Sigmoid colon (tissue), 7 donors: Measurements from ENCODE around the gene POU2AF1. TPM values are rescaled to one million over a fixed set of nuclear protein-coding genes. Genes with fewer than 3 reads are reported as not detected.

Source experiments
- DNase-seq: peaks from one replicate; pipeline ENCODE4 v3.0.0-alpha.2; 2019
- H3K27ac ChIP-seq, 4 donors: fragments of 200-600 bp; sonication (generic); one replicate each; pipeline ENCODE4 v1.5.1; 2016 to 2019; ENCODE audit warnings: mild to moderate bottlenecking in 1 of 4
- H3K27me3 ChIP-seq, 3 donors: fragments of 200-600 bp; sonication (generic); one replicate each; pipeline ENCODE4 v1.5.1; 2019; ENCODE audit warnings: mild to moderate bottlenecking in 1 of 3
- H3K36me3 ChIP-seq, 4 donors: fragments of 200-600 bp; sonication (generic); one replicate each; pipeline ENCODE4 v1.5.1; 2016 to 2019
- H3K4me1 ChIP-seq, 4 donors: fragments of 200-600 bp; sonication (generic); one replicate each; pipeline ENCODE4 v1.5.1; 2017 to 2019
- H3K4me3 ChIP-seq, 4 donors: fragments of 200-600 bp; sonication (generic); one replicate each; pipeline ENCODE4 v1.5.1; 2017 to 2019; ENCODE audit warnings: mild to moderate bottlenecking in 2 of 4, moderate library complexity in 1 of 4
- H3K9me3 ChIP-seq, 4 donors: fragments of 200-600 bp in 3 of 4; sonication (generic) in 3 of 4; one replicate each; pipeline versions ENCODE4 v1.5.1 to v1.6.1; 2013 to 2019
- EP300 ChIP-seq, 4 donors: sonication (generic); formaldehyde crosslinking; IDR thresholded peaks; one replicate each; pipeline ENCODE4 v1.6.1; 2017; ENCODE audit warnings: antibody characterized with exemption in 4 of 4
- POLR2A ChIP-seq, 2 donors: fragments of 450-650 bp; IDR thresholded peaks; one replicate each; pipeline ENCODE4 v1.6.1; 2016; ENCODE audit warnings: antibody characterized with exemption in 2 of 2, mild to moderate bottlenecking in 2 of 2, moderate library complexity in 2 of 2
- POLR2AphosphoS5 ChIP-seq, 4 donors: sonication (generic); formaldehyde crosslinking; IDR thresholded peaks; one replicate each; pipeline ENCODE4 v1.6.1; 2017; ENCODE audit warnings: antibody characterized with exemption in 4 of 4
- WGBS, 2 donors: extraction: QIAGEN DNeasy Blood & Tissue Kit; methylation state at CpG; one replicate each; pipeline ENCODE4 v1.1.7; 2013; 5-methylcytosine and 5-hydroxymethylcytosine counted together
- intact Hi-C: fragments of 100-400 bp; cut with DNase I; formaldehyde crosslinking; loops from one replicate; pipeline ENCODE4 v1.15.1; 2023
- polyA plus RNA-seq, 3 donors: library from polyadenylated mRNA; stranded (reverse); fragments of 200-250 nt; gene quantifications; one replicate each; pipeline ENCODE4 v1.2.3, GENCODE V29; 2013
- total RNA-seq, 4 donors: library from RNA; depleted of rRNA; stranded (reverse); fragments of >200 nt; gene quantifications; one replicate each; pipeline ENCODE4 v1.1.0, GENCODE V29; 2016
- TF ChIP-seq, protein P1 (sequence below), 4 experiments: fragments of 450-650 bp in 3 of 4; fragments of 200-600 bp in 1 of 4; IDR thresholded peaks; one replicate each; pipeline ENCODE4 v1.5.1; 2016 to 2019; ENCODE audit warnings: antibody characterized with exemption in 4 of 4, mild to moderate bottlenecking in 3 of 4, moderate library complexity in 2 of 4
- donor health status: healthy with polysubstance abuse.
- donor health status: Bipolar disorder and iron deficiency.
- donor health status: healthy.

Gene POU2AF1
- total and polyA plus RNA-seq, 7 donors: 0.16 to 27.0 (median 1.1) TPM; not detected in 3

DNA sequence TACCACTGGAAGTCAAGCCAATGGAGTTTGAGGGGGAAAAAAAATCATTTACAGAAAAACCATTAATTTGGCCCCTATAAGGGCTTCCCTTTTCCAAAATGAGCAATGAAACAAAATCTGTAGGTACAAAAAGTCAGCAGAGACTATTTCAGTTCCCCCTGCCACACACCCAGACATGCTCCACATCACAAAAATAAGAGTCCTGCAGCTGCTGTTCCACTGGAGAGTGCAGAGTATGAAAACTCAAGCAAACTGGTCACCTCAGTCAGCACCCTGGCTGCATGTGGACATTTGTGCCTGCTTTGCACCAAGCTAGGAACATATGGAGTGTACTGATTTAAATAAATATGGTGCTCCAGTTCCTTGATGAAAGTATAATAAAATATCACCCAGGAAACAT, 15.1 kb downstream of the POU2AF1 start:
- no peak for TF ChIP-seq POLR2AphosphoS5 (IDR thresholded peaks at IDR 0.05)
- TF ChIP-seq, protein P1, sequence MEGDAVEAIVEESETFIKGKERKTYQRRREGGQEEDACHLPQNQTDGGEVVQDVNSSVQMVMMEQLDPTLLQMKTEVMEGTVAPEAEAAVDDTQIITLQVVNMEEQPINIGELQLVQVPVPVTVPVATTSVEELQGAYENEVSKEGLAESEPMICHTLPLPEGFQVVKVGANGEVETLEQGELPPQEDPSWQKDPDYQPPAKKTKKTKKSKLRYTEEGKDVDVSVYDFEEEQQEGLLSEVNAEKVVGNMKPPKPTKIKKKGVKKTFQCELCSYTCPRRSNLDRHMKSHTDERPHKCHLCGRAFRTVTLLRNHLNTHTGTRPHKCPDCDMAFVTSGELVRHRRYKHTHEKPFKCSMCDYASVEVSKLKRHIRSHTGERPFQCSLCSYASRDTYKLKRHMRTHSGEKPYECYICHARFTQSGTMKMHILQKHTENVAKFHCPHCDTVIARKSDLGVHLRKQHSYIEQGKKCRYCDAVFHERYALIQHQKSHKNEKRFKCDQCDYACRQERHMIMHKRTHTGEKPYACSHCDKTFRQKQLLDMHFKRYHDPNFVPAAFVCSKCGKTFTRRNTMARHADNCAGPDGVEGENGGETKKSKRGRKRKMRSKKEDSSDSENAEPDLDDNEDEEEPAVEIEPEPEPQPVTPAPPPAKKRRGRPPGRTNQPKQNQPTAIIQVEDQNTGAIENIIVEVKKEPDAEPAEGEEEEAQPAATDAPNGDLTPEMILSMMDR (IDR thresholded peaks at IDR 0.05): no peak
- TF ChIP-seq EP300 (IDR thresholded peaks at IDR 0.05): no peak
- TF ChIP-seq POLR2A (IDR thresholded peaks at IDR 0.05): no peak
- DNase-seq: no peak
- intact Hi-C loops: no loop called here
- Histone ChIP-seq H3K27ac (no peak overlapping the region), H3K4me1 (peaks cover 0 to 14% (median 6%) of the 10 kb centered on the region in 4 donors), H3K36me3 (no peaks in the 10 kb centered on the region), H3K4me3 (no peak overlapping the region), H3K9me3 (no peaks in the 10 kb centered on the region), H3K27me3 (no peaks in the 10 kb centered on the region)

DNA sequence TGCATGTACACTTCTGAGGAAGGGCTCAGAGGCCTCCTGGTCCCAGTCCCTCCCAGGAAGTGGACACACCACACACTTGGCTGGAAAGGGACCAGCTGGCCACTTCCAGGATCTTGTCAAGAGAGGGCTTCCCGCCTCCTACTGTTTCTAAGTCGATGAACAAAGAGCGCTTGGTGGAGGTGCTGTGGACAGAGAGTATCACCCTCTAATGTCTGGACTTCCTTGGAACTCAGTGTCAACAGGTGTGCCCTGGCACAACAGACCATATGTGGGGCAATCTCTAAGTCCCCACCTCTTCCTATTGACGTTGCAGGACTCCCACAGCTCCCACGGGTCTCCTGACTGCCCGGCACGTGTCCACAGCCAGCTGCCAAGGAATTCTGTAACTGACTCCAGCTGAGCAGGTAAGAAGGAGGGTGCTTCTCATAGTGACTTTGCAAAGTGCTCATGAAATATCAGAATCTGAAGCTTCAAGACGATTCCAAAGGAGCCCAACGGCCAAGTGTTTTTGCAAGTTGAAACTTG, 16.1 kb downstream of the POU2AF1 start:
- Histone ChIP-seq H3K4me1 (peaks cover 0 to 14% (median 6%) of the 10 kb centered on the region in 4 donors), H3K27ac (no peak overlapping the region), H3K36me3 (no peaks in the 10 kb centered on the region), H3K9me3 (no peaks in the 10 kb centered on the region), H3K27me3 (no peaks in the 10 kb centered on the region), H3K4me3 (no peak overlapping the region)
- TF ChIP-seq POLR2A (IDR thresholded peaks at IDR 0.05) (no peak), POLR2AphosphoS5 (IDR thresholded peaks at IDR 0.05) (no peak), EP300 (IDR thresholded peaks at IDR 0.05) (no peak)
- TF ChIP-seq, protein P1 (IDR thresholded peaks at IDR 0.05): no peak
- intact Hi-C loops: no loop called here
- 63 to 80% methylated on average over 9 of the region's 9 CpGs for WGBS, 2 donors
- no peak for DNase-seq

DNA sequence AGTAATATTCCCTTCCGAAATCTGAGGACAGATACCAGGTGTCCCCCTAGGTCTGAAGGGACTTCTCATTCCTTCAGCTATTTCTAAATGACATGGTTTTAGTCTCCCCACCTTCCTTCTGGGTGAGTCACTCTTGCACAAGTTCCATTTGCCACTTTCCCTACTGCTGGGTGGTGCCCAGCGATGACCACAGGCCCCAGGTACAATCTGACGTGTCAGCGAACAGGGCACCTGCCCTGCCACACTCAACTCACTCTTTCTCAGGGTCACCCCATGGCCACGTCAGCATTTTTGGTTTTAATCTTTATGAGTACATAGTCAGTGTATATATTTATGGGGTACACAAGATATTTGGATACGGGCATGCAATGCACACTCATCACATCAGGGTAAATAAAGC, 17.2 kb downstream of the POU2AF1 start:
- TF ChIP-seq POLR2A (IDR thresholded peaks at IDR 0.05) (no peak), POLR2AphosphoS5 (IDR thresholded peaks at IDR 0.05) (no peak), EP300 (IDR thresholded peaks at IDR 0.05) (no peak)
- TF ChIP-seq, protein P1 (IDR thresholded peaks at IDR 0.05): no peak
- H3K36me3 ChIP-seq: no peaks in the 10 kb centered on the region
- H3K4me3 ChIP-seq: no peak overlapping the region
- no peak for DNase-seq
- H3K9me3 ChIP-seq: no peaks in the 10 kb centered on the region
- intact Hi-C loops: no loop called here
- WGBS, 2 donors: 79 to 91% methylated on average over 6 of the region's 6 CpGs
- peaks cover 0 to 14% (median 6%) of the 10 kb centered on the region in 4 donors for H3K4me1 ChIP-seq
- H3K27ac ChIP-seq: no peak overlapping the region
- H3K27me3 ChIP-seq: no peaks in the 10 kb centered on the region

DNA sequence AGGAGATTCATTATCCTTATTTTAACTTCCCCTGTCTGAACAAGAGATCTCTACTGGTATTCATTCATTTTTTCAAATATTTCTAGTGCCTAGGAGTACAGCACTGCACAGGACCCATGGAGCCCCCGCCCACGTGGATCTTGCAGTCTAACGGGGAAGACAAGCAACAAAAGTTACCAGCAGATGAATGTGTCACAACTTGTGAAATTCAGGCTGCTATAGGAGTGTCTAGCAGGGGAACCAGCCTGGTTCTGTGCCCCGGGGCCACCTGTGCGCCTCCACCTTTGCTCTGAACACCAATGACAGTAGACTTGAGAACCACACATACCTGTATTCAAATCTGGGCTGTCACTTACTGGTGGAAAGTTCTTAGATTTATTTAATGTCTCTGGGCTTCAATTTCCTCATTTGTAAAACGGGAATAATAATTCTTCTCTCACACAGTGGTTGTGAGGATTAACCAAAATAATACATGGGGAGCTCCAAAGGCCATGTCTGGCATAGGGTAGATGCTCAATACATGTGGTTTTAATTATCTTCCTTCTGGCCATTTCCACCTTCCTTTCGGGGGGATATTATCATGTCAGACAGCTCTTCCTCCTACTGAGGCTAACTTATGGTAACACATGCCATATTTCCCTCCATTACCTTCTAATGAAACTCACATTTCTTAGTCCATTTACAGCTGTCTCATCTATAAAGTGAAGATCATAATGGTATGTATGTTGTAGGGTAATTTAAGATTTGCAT, 17.8 kb downstream of the POU2AF1 start:
- intact Hi-C loops: no loop called here
- 79 to 83% methylated on average over 7 of the region's 7 CpGs for WGBS, 2 donors
- no peak for DNase-seq
- peaks cover 0 to 9% (median 4%) of the 10 kb centered on the region in 4 donors for H3K4me1 ChIP-seq
- H3K9me3 ChIP-seq: no peaks in the 10 kb centered on the region
- H3K36me3 ChIP-seq: no peaks in the 10 kb centered on the region
- no peak overlapping the region for H3K27ac ChIP-seq
- H3K4me3 ChIP-seq: no peak overlapping the region
- H3K27me3 ChIP-seq: no peaks in the 10 kb centered on the region
- TF ChIP-seq POLR2AphosphoS5 (IDR thresholded peaks at IDR 0.05): no peak
- TF ChIP-seq EP300 (IDR thresholded peaks at IDR 0.05): no peak
- TF ChIP-seq, protein P1 (IDR thresholded peaks at IDR 0.05): no peak
- no peak for TF ChIP-seq POLR2A (IDR thresholded peaks at IDR 0.05)
